Measurements from ENCODE around the gene FNDC3B. TPM values are rescaled to one million over a fixed set of nuclear protein-coding genes. Genes with fewer than 3 reads are reported as not detected.

FNDC3B gene
- total and polyA plus RNA-seq, 4 donors = 13.3 to 175 (median 100) TPM

GRCh38 chr3:172087602-172088580, 48.5 kb downstream of the FNDC3B start:
- H3K4me3 ChIP-seq = no peak overlapping the region
- no peak overlapping the region for H3K9ac ChIP-seq (ENCODE audit: insufficient read depth in 1 of 2, low read length in 2 of 2)
- H3K9me3 ChIP-seq (ENCODE audit: control insufficient read depth in 4 of 4, insufficient read depth in 3 of 4, low read length in 3 of 4) = no peaks in the 10 kb centered on the region
- TF ChIP-seq CTCF (IDR thresholded peaks at IDR 0.05; ENCODE audit: control extremely low read depth, extremely low read depth) = no peak
- H3K36me3 ChIP-seq (ENCODE audit: control insufficient read depth in 4 of 4, insufficient read depth in 4 of 4, low read length in 4 of 4) = peaks cover 0 to 6% (median 3%) of the 10 kb centered on the region in 4 donors
- no peaks in the 10 kb centered on the region for H3K27me3 ChIP-seq (ENCODE audit: control insufficient read depth in 3 of 3, insufficient read depth in 3 of 3, low read length in 2 of 3)
- no peak overlapping the region for H3K27ac ChIP-seq (ENCODE audit: low read depth in 1 of 2, low read length in 1 of 2)
- WGBS, 2 donors = 59 to 61% methylated on average over 7 of the region's 7 CpGs
- ATAC-seq (ENCODE audit: insufficient read depth, low FRiP score) (peak; percentile 62), DNase-seq (no peak)
- peaks cover 0 to 41% (median 5%) of the 10 kb centered on the region in 5 donors for H3K4me1 ChIP-seq (ENCODE audit: control insufficient read depth in 5 of 5, insufficient read depth in 5 of 5, low read length in 5 of 5)

- no peak overlapping the region for H3K27ac ChIP-seq (ENCODE audit: low read depth in 1 of 2, low read length in 1 of 2)
- H3K9ac ChIP-seq (ENCODE audit: insufficient read depth in 1 of 2, low read length in 2 of 2) = no peak overlapping the region
- WGBS, 2 donors = 58 to 75% methylated on average over 4 of the region's 4 CpGs
- TF ChIP-seq CTCF (IDR thresholded peaks at IDR 0.05; ENCODE audit: control extremely low read depth, extremely low read depth) = no peak
- H3K9me3 ChIP-seq (ENCODE audit: control insufficient read depth in 4 of 4, insufficient read depth in 3 of 4, low read length in 3 of 4) = no peaks in the 10 kb centered on the region
- H3K27me3 ChIP-seq (ENCODE audit: control insufficient read depth in 3 of 3, insufficient read depth in 3 of 3, low read length in 2 of 3) = no peaks in the 10 kb centered on the region
- H3K4me1 ChIP-seq (ENCODE audit: control insufficient read depth in 5 of 5, insufficient read depth in 5 of 5, low read length in 5 of 5) = peaks cover 0 to 35% (median 5%) of the 10 kb centered on the region in 5 donors
- no peak overlapping the region for H3K4me3 ChIP-seq
- ATAC-seq (ENCODE audit: insufficient read depth, low FRiP score) (no peak), DNase-seq (no peak)
- no peaks in the 10 kb centered on the region for H3K36me3 ChIP-seq (ENCODE audit: control insufficient read depth in 4 of 4, insufficient read depth in 4 of 4, low read length in 4 of 4)
Observed at GRCh38 chr3:172089250-172089649, 49.9 kb downstream of the FNDC3B start.

GRCh38 chr3:172090035-172090434, 50.7 kb downstream of the FNDC3B start:
- H3K9me3 ChIP-seq (ENCODE audit: control insufficient read depth in 4 of 4, insufficient read depth in 3 of 4, low read length in 3 of 4) = no peaks in the 10 kb centered on the region
- ATAC-seq (ENCODE audit: insufficient read depth, low FRiP score) = no peak
- H3K9ac ChIP-seq (ENCODE audit: insufficient read depth in 1 of 2, low read length in 2 of 2) = no peak overlapping the region
- H3K4me3 ChIP-seq = no peak overlapping the region
- TF ChIP-seq CTCF (IDR thresholded peaks at IDR 0.05; ENCODE audit: control extremely low read depth, extremely low read depth) = no peak
- no peaks in the 10 kb centered on the region for H3K27me3 ChIP-seq (ENCODE audit: control insufficient read depth in 3 of 3, insufficient read depth in 3 of 3, low read length in 2 of 3)
- no peak overlapping the region for H3K27ac ChIP-seq (ENCODE audit: low read depth in 1 of 2, low read length in 1 of 2)
- WGBS, 2 donors = 87 to 90% methylated on average over 4 of the region's 4 CpGs
- no peak for DNase-seq
- no peaks in the 10 kb centered on the region for H3K36me3 ChIP-seq (ENCODE audit: control insufficient read depth in 4 of 4, insufficient read depth in 4 of 4, low read length in 4 of 4)
- peaks cover 0 to 35% (median 5%) of the 10 kb centered on the region in 5 donors for H3K4me1 ChIP-seq (ENCODE audit: control insufficient read depth in 5 of 5, insufficient read depth in 5 of 5, low read length in 5 of 5)

All from lung (tissue), 12 donors.